ENCODE data around the gene CARD16.
"Not testable (repeated sequence)": the region's sequence is repeated elsewhere in the genome, so short reads cannot be mapped to it uniquely, and the experiment has no call there.

The CARD16 gene

DNA sequence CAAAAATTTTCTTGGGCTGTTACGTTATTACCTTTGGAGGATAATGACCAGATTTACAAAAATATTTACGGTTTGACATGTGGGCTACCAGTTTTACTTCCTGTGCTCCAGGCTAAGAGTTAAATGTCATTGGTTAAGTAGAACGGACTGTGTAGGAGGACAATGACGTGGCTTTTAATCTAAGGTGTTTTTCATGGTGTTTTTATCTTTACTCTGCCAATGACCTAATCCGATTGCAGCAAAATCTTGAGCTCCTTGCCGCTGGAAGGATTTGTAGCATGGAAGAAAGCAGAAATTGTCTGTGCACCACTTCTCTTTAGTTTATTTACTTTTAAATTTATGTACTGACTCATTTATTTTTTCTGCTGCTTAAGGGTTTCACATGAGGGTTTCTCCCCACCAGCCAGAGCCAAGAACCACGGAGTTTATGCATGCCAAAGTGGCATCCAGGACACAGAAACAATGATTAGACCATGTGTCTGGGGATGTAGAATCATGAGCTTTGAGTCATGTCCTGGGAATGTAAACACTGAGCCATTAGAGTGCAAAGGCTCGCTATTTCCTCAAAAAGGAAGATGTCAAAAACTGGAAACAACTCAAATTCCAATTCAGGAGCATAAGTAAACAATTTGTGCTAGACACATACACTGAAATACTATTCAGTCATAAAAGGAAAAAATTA lies 1.9 kb upstream of the CARD16 start:
- no peak for DNase-seq

GRCh38 chr11:105045676-105046296 lies 651 bp upstream of the CARD16 start:
- DNase-seq: no peak

- no peak for DNase-seq
These were observed 3.0 kb downstream of the CARD16 start for GRCh38 chr11:105042178-105042577.

GRCh38 chr11:105040703-105041102 lies 4.4 kb downstream of the CARD16 start:
- no peak for DNase-seq

DNA sequence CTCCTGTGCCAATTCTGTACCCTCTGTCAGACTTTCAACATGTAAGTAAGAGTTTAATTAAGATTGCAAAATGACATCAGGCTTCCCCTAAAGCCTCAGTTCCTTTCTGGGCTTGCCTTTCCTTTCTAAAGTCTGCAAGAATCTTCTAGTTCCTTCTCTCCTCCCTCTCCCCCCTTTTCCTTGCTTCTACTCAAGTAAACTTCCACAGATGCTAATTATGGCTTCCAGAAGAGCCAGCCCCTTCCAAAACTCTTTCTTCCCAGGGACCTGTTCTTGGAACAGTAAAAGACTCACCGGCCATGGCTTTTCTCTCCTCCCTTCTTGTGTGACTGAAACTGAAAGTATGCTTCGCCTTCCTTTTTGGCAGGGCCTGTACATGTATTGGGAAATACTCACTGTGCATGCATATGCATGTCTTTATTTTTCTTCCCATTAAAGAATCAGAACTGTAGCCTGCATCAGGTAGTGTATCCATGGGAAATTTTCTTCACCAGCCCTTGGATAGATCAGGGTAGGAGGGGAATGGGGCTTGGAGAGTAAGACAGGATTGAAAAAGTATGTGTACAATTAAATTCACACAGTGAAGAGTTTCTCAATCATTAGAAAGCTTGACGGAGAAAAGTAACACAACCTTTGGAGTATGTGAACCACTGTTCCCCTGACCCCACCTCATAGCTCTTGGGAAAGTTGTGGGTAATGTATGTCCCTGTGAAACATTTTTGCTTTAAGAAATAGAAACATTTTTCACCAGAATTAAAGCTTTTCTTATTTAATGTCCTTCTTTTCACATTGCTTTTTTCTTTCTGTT lies 10.1 kb downstream of the CARD16 start, which contains the start of gene CASP1:
Gene CASP1 (minus strand): TSS at position 332 of the 808 bp plus-strand sequence. CDS start 31 bp downstream, at position 301.
- no peak for DNase-seq

- DNase-seq: not testable (repeated sequence)
These were observed 10.7 kb downstream of the CARD16 start for GRCh38 chr11:105034388-105034787.

DNA sequence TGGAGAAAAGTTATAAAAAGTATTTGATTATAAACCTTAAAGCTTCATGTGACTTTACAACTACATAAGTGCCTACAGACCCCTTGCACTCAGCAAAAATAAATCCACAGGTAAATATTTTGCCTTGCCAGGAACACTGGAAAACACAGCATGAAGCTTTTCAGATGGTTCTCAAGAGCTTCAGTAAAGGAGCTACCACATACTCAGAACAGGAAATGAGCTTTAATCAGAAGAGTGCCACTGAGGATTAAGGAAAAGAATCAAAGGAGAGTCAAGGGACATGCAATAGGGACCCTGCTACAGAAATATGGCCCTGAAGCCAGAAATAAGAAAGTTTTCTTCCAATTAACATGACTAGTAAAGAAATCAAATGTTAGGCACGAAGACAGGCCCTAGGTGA lies 11.4 kb downstream of the CARD16 start:
- DNase-seq: no peak

DNA sequence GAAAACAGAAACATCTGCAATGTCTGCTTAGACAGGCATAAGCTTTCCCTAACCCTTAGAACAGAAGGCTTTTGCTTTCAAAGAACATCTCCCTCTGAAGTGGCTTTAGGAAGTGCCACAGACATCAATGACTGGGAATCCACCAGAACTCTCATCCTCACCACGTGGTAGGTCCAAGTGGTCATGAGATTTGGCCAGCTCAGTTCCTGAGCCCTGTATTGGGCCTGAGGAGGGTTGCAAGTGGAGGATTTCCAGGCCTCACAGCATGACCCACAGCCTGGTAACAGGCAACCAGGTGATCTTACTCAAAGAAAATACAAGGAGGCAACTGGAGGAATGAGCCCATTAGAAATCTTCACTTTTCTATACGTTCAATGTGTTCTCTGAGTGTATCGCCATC lies 11.8 kb downstream of the CARD16 start:
- DNase-seq: no peak

GRCh38 chr11:105032495-105032894 lies 12.6 kb downstream of the CARD16 start:
- DNase-seq: no peak

- no peak for DNase-seq
These were observed 17.5 kb downstream of the CARD16 start for GRCh38 chr11:105027678-105028077.

DNA sequence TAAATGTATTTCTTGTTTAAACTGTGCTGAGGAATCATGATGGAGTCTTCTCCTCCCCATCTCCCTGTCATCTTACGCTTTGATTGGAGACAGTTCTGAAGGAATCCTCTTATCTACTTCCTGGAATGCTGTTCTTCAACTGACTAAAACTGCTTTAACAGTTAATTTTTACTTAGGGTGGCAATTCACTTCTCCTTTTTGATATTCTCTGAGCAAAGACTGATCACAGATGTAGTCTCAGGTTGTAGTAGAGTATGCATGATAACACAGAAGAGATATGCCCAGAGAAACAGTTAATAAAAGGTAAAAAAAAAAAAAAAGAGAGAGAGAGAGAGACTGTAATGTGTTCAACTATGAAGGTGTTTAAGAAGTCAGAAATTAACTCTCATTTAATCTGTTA lies 20.7 kb downstream of the CARD16 start:
- DNase-seq: no peak

DNA sequence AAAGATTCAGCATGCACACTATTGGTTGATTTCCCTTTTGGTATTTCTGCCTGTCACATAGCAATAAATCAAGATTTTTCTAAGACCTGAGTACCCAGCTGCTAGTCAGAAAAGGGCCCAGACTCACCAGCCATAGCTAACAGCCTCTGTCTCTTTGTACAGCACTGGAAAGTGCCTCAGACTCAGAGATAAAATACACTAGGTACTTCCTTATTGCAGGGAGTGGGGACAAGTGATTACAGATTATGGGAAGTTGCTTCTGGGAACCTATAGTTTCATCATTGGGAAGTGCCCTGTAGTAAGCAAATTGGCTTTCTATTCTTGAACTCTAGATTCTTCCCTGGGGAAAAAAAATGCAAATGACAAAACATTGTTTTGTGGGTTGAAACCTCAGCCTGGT lies 22.1 kb downstream of the CARD16 start, which contains the start of gene CASP5:
Gene CASP5 (minus strand): TSS at position 166 of the 400 bp plus-strand sequence. CDS start 32 bp downstream, at position 134.
- DNase-seq: no peak

- DNase-seq: no peak
These were observed 22.6 kb downstream of the CARD16 start for GRCh38 chr11:105022527-105022926.

GRCh38 chr11:105007463-105007862 lies 37.7 kb downstream of the CARD16 start:
- DNase-seq: no peak

DNA sequence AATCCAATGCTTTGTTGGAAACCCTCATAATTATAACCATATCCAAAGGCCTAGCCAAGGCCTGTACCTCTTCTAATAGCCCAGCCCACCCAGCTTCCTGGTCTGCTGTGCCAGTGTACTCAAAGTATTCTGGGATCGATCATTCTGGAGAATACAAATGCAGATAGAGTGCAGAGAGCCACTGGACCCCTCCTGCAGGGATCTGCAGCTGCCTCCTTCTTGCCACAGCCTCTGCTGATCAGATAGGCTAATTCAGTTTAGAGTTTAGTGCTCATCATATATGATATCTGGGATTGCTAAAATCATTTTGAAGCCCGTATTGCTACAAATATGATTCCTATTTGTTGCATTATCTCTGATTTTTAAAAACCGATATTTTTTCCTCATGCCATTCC lies 39.7 kb downstream of the CARD16 start:
- DNase-seq: no peak

- DNase-seq: no peak
These were observed 41.1 kb downstream of the CARD16 start for GRCh38 chr11:105004021-105004420.

GRCh38 chr11:105003151-105003550 lies 42.0 kb downstream of the CARD16 start:
- DNase-seq: no peak

- DNase-seq: no peak
These were observed 44.3 kb downstream of the CARD16 start for GRCh38 chr11:105000797-105001196.

DNA sequence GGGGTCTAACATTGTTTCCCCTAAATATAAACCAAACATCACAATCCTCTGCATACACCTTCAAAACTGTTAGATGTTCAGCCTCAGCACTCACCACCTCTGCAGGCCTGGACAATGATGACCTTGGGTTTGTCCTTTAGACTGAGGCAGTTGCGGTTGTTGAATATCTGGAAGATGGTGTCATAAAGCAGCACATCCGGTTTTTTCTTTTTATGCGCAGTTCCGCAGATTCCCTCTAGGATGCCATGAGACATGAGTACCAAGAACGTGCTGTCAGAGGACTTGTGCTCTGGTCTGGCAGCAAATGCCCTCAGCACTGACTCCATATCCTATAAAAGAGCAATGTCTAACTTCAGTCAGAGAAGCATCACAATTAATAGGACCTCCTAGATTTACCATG lies 45.0 kb downstream of the CARD16 start:
- no peak for DNase-seq

DNA sequence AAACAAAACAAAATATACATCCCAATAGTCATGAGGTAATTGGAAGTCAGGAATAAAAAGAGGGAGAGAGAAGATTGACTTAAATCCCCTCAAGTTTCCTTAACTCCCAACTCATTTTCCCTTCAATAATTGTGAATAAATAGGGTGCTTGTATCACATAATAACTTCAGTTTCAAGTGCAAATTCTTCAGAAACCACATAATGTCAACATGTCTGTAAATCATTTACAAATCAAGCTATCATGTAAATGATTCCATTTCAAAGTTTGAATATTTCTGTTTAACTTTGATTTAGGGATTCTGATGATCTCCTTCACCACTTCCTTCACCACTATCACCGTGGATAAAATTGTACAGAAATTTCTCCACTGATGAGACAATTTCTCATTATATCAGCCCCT lies 45.4 kb downstream of the CARD16 start:
- no peak for DNase-seq

- no peak for DNase-seq
These were observed 47.8 kb downstream of the CARD16 start for GRCh38 chr11:104997288-104997687.

- DNase-seq: no peak
These were observed 50.1 kb downstream of the CARD16 start for GRCh38 chr11:104995001-104995408.

DNA sequence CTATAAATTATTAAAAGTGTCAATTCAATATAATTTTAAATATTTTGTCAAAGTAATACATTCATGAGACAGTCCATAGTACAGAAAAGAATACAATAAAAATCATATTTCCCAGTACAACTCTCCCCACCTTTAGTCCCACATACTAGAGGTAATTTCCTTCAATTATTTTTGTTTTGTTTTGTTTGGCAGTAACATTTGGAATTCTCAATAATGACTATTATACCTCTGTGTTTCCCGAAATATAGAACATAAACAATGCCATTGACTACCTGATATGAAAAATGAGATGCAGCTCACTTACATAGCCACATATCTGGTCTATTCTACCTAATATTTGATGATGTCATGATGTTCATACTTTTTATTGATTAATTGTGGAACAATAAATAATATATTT lies 52.4 kb downstream of the CARD16 start:
- DNase-seq: no peak

- no peak for DNase-seq
These were observed 53.1 kb downstream of the CARD16 start for GRCh38 chr11:104991994-104992393.

All from retina (tissue), 1 donor.